PC-9 (cell line): ENCODE data around the gene KLHL42. TPM values are rescaled to one million over a fixed set of nuclear protein-coding genes. Genes with fewer than 3 reads are reported as not detected.

ENCODE experiments used
- BruUV-seq: library from RNA; stranded (reverse); fragments of 400-500 nt; replicated peaks from 2 replicates; lab custom pipeline; 2021; lab: Mats Ljungman, UMichigan
- CTCF ChIA-PET: fragments of 300-600 bp; sonication (Branson Sonifier 250); formaldehyde crosslinking; loops from one replicate; lab custom pipeline; 2022; ENCODE audit warnings: antibody characterized with exemption; lab: Charles Lee
- POLR2A ChIA-PET: fragments of 300-600 bp; sonication (Branson Sonifier 250); formaldehyde crosslinking; loops from one replicate; lab custom pipeline; 2022; ENCODE audit warnings: antibody characterized with exemption; ENCODE audit not compliant: unreplicated experiment; lab: Charles Lee
- DNase-seq, 2 experiments: peaks; one replicate each; pipeline versions ENCODE4 v3.0.0 to v3.0.0-alpha.2; 2015 to 2022; ENCODE audit warnings: mixed read lengths in 1 of 2
- H2AFZ ChIP-seq: fragments of 200-600 bp; sonication (generic); 2 replicates; pipeline ENCODE4 v1.8.1; 2017; ENCODE audit warnings: antibody characterized with exemption
- H3F3A ChIP-seq: fragments of 200-600 bp; sonication (generic); 2 replicates; pipeline ENCODE4 v1.8.1; 2017; ENCODE audit warnings: antibody characterized with exemption, mild to moderate bottlenecking, low read depth; ENCODE audit not compliant: insufficient read depth
- H3K27ac ChIP-seq: fragments of 200-600 bp; sonication (generic); 2 replicates; pipeline ENCODE4 v1.6.1; 2016; ENCODE audit warnings: mixed run types
- H3K27me3 ChIP-seq: fragments of 200-600 bp; sonication (generic); 2 replicates; pipeline ENCODE4 v1.6.1; 2016; ENCODE audit warnings: low read depth, mixed run types; ENCODE audit not compliant: insufficient read depth
- H3K36me3 ChIP-seq: fragments of 200-600 bp; sonication (generic); 2 replicates; pipeline ENCODE4 v1.6.1; 2016; ENCODE audit warnings: low read depth, mixed run types
- H3K4me1 ChIP-seq: fragments of 200-600 bp; sonication (generic); replicated peaks from 2 replicates; pipeline ENCODE4 v1.6.1; 2016; ENCODE audit warnings: mixed run types; ENCODE audit not compliant: insufficient read depth
- H3K4me2 ChIP-seq: fragments of 200-600 bp; sonication (generic); 2 replicates; pipeline ENCODE4 v1.6.1; 2017; ENCODE audit warnings: mixed run types
- H3K4me3 ChIP-seq: fragments of 200-600 bp; sonication (generic); 2 replicates; pipeline ENCODE4 v1.6.1; 2016; ENCODE audit warnings: mixed run types
- H3K79me2 ChIP-seq: fragments of 200-600 bp; sonication (generic); 2 replicates; pipeline ENCODE4 v1.6.1; 2017; ENCODE audit warnings: low read depth, mixed run types
- H3K9me2 ChIP-seq: fragments of 200-600 bp; sonication (generic); 2 replicates; pipeline ENCODE4 v1.8.1; 2017; ENCODE audit warnings: mild to moderate bottlenecking; ENCODE audit not compliant: insufficient read depth
- H3K9me3 ChIP-seq: fragments of 200-600 bp; sonication (generic); 2 replicates; pipeline ENCODE4 v1.8.1; 2016; ENCODE audit warnings: low read depth; ENCODE audit not compliant: insufficient read depth
- H4K20me1 ChIP-seq: fragments of 200-600 bp; sonication (generic); 2 replicates; pipeline ENCODE4 v1.8.1; 2017; ENCODE audit not compliant: insufficient read depth
- EZH2 ChIP-seq: fragments of 200-600 bp; sonication (generic); IDR thresholded peaks from 2 replicates; pipeline ENCODE4 v1.8.0; 2017; ENCODE audit warnings: antibody characterized with exemption, low read depth
- intact Hi-C: fragments of 100-400 bp; cut with micrococcal nuclease; formaldehyde crosslinking; loops from one replicate; pipeline ENCODE4 v1.10.0; 2022; ENCODE audit not compliant: unreplicated experiment
- total RNA-seq: library from RNA; stranded (reverse); gene quantifications from 2 replicates; pipeline ENCODE4 v1.2.3, GENCODE V29; 2021
- TF ChIP-seq, protein P1 (sequence below): fragments of 200-600 bp; sonication (generic); conservative IDR thresholded peaks from 2 replicates; pipeline ENCODE4 v1.6.1; 2017; ENCODE audit warnings: mixed run types, antibody characterized with exemption, mild to moderate bottlenecking, moderate library complexity

KLHL42 gene
- total RNA-seq, 1 experiment from 2014 or later: 33.6 TPM

DNA sequence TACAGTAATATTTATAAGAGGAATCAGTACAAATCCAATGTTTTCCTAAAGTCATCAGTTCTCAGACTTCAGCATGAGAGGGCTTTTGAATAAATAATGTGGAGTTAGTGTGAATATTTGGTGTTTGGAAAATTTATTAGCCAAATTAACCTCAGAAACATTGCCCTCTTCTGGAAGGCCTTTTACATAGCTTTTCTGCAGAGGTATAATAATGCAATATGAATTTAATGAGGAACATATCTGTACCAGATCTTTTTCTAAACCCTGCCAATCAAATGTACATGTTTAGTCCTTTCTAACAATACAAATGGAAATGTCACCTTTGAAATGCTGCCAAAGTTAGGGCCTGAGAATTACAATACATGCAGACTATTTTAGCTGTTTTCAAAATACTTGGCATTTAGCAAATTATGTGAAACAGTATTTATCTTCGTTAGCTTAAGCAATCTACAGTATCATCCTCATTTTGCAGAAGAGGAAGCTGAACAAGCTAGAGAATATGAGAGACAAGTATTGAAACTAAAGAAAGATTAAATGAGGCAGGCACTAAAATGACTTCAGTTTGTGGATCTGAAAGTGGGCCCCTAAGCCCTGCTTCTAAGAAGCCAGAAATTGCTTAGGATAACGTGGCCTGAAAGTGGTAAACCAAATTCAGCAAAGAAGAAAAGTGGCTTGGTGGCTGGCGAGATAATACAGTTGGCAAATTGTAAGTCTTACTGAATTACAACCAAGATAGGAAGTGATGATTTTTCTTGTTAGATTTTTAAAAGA, 60.4 kb downstream of the KLHL42 start:
- Histone ChIP-seq H4K20me1 (no peaks in the 10 kb centered on the region), H3K4me2 (no peak overlapping the region), H3K9me2 (no peaks in the 10 kb centered on the region), H2AFZ (no peak overlapping the region), H3K4me3 (no peak overlapping the region), H3K9me3 (no peaks in the 10 kb centered on the region), H3K27me3 (no peaks in the 10 kb centered on the region), H3K79me2 (no peaks in the 10 kb centered on the region), H3K27ac (no peak overlapping the region), H3K36me3 (0 out of 2 replicates have a peak, but pooled peaks cover 1% of the 10 kb centered on the region), H3F3A (no peaks in the 10 kb centered on the region), H3K4me1 (no peaks in the 10 kb centered on the region)
- POLR2A ChIA-PET: interaction anchor here (0.6 kb wide), 1 partner anchor 1037 kb away, joined by 8 read pairs; no protein-coding TSS in a partner anchor
- TF ChIP-seq, protein P1, sequence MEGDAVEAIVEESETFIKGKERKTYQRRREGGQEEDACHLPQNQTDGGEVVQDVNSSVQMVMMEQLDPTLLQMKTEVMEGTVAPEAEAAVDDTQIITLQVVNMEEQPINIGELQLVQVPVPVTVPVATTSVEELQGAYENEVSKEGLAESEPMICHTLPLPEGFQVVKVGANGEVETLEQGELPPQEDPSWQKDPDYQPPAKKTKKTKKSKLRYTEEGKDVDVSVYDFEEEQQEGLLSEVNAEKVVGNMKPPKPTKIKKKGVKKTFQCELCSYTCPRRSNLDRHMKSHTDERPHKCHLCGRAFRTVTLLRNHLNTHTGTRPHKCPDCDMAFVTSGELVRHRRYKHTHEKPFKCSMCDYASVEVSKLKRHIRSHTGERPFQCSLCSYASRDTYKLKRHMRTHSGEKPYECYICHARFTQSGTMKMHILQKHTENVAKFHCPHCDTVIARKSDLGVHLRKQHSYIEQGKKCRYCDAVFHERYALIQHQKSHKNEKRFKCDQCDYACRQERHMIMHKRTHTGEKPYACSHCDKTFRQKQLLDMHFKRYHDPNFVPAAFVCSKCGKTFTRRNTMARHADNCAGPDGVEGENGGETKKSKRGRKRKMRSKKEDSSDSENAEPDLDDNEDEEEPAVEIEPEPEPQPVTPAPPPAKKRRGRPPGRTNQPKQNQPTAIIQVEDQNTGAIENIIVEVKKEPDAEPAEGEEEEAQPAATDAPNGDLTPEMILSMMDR: peak; percentile 61
- no peak for TF ChIP-seq EZH2
- CTCF ChIA-PET: interaction anchor here (0.9 to 1.0 kb wide), 3 partner anchors 18 to 425 kb away, joined by 3 to 4 read pairs (median 3); no protein-coding TSS in a partner anchor
- no TSS peak for BruUV-seq
- no peak for DNase-seq
- intact Hi-C loops: loop anchor here (2.0 kb wide), 1 partner anchor 108 kb away; no protein-coding TSS in a partner anchor

DNA sequence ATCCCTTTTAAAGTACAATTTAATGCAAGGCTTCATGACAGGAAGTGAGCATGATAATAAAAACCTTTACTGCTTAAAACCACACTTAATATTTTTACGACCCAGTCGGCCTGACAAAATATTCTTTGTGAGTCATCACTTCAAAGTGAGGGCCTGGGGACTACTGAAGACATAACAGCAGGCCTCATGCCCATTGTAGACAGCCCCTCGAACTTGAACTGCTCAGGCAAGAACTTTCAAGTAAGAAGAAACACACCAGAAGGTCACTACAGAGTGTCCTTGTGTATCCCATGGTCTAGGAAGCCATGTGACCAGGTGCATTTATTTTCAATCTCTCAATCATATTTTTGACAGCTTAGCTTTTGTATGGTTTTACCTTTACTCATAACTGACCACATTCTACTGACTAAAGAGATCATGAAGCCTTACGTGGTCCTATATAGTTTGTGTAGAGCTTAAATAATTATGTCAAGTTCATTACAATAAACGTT, 61.4 kb downstream of the KLHL42 start:
- ChIA-PET CTCF (no interaction called here), POLR2A (interaction anchor here (0.7 kb wide), 1 partner anchor 289 kb away, joined by 10 read pairs; no protein-coding TSS in a partner anchor)
- Histone ChIP-seq H3K4me3 (no peak overlapping the region), H3K27me3 (no peaks in the 10 kb centered on the region), H4K20me1 (no peaks in the 10 kb centered on the region), H3K4me2 (no peak overlapping the region), H3K36me3 (no peaks in the 10 kb centered on the region), H3K4me1 (no peaks in the 10 kb centered on the region), H3K9me3 (no peaks in the 10 kb centered on the region), H3K9me2 (no peaks in the 10 kb centered on the region), H3F3A (no peaks in the 10 kb centered on the region), H3K27ac (no peak overlapping the region), H3K79me2 (no peaks in the 10 kb centered on the region), H2AFZ (no peak overlapping the region)
- intact Hi-C loops: loop anchor here (2.0 kb wide), 1 partner anchor 109 kb away; no protein-coding TSS in a partner anchor
- TF ChIP-seq, protein P1: no peak
- no peak for TF ChIP-seq EZH2
- BruUV-seq: no TSS peak
- no peak for DNase-seq

- CTCF ChIA-PET: no interaction called here
- no peak for DNase-seq
- Histone ChIP-seq H3K79me2 (no peaks in the 10 kb centered on the region), H3K9me2 (no peaks in the 10 kb centered on the region), H3K36me3 (no peaks in the 10 kb centered on the region), H3K27ac (no peak overlapping the region), H3K4me3 (no peak overlapping the region), H3K9me3 (no peaks in the 10 kb centered on the region), H3K4me2 (no peak overlapping the region), H3F3A (no peaks in the 10 kb centered on the region), H3K27me3 (no peaks in the 10 kb centered on the region), H4K20me1 (no peaks in the 10 kb centered on the region), H3K4me1 (no peaks in the 10 kb centered on the region), H2AFZ (no peak overlapping the region)
- POLR2A ChIA-PET: interaction anchor here (0.6 kb wide), 1 partner anchor 22 kb away, joined by 4 read pairs; no protein-coding TSS in a partner anchor
- TF ChIP-seq EZH2: no peak
- TF ChIP-seq, protein P1: no peak
- BruUV-seq: no TSS peak
- intact Hi-C loops: no loop called here
Measured at GRCh38 chr12:27843714-27844245, 63.7 kb downstream of the KLHL42 start.
